HG03575 (cell line): ENCODE data around the gene BRINP3.
"Not testable (repeated sequence)": the region's sequence is repeated elsewhere in the genome, so short reads cannot be mapped to it uniquely, and the experiment has no call there.

Source experiments
- ATAC-seq: cut with Tn5 transposase; IDR thresholded peaks from one replicate; pipeline ENCODE4 v1.9.1; 2021; ENCODE audit not compliant: unreplicated experiment, insufficient number of reproducible peaks, low FRiP score; ENCODE audit errors: extremely low read depth

Gene BRINP3

DNA sequence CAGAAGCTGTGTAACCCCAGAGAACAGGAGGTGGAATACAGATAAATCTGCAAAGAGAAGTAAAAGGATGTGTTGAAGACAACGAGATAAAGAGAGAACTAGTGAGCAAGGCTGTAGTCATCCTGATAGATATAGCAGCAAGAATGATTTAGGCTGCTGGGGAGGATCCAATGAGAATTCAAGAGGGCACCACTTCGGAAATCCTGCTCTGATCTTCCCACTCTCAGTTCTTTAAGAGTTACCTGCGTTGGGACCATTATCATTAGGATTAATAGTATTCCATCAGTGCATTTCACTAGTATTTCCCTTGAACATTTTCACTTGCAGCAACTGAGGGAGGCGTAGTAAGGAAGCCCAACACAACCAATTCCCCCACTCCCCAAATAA lies at the start of gene BRINP3:
BRINP3 (minus strand) TSS at position 103 of the 387 bp plus-strand sequence.
- no peak for ATAC-seq

DNA sequence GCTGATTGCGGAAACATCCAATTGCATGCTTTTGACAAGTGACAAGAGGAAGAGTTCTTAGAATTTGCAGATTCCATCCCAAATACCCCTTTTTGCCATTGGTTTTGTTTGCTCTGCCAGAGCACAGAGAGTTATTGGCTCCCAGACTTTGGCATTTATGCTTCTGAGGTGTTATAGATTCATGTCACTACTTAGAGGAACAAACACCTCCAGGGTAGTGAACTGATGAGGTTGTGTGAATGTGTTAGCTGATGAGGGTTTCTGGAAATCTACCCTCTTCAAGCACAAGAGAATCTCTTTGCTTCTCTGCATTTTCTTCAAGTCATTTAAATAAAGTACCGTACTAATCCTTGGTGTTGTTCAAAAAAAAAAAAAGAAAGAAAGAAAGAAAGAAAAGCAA lies 33.9 kb upstream of the BRINP3 start:
- ATAC-seq, result no peak

DNA sequence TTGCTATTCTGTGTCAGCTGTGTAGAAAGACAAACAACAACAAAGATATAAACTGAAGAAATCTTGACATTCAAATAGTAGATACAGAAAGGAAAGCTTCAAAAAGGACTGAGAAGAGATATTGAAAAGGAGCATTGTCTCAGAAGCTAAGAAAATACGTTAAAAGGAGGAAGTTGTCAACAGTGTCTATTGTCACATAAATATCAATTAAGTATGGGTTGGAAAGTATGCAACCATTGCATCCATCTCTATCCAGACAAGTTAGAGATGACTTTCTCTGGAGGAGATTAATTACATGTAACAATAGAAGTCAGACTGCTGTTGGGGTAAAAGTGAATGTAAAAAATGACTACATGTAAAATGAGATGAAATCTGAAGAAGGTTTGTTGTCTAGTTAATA lies 29.7 kb upstream of the BRINP3 start:
- ATAC-seq, result no peak

DNA sequence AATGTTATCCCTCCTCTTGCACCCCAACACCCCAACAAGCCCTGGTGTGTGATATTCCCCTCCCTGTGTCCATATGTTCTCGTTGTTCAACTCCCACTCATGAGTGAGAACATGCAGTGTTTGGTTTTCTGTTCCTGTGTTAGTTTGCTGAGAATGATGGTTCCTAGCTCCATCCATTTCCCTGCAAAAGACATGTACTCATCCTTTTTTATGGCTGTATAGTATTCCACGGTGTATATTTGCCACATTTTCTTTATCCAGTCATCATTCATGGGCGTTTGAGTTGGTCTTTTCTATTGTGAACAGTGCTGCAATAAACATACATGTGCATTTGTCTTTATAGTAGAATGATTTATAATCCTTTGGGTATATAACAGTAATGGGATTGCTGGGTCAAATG lies 26.9 kb upstream of the BRINP3 start:
- not testable (repeated sequence) for ATAC-seq

DNA sequence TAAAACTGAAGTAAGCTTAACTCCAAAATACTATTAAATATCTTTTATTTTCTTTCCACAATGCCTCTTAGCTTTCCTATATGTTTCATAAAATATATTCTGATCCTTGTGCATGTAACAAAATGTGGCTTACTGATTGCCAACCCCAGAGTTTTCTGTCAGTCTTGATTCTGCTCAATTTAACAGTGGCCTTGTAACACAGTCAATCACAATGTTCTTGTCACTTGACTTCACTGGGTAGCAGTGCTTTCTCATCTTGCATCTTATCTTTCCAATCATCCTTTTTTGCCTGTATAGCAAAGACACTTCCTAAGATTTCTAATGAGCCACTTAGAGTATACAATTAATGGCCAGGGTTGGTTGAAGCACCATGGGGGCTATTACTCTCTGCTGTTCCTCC lies 19.9 kb upstream of the BRINP3 start:
- ATAC-seq, result no peak

DNA sequence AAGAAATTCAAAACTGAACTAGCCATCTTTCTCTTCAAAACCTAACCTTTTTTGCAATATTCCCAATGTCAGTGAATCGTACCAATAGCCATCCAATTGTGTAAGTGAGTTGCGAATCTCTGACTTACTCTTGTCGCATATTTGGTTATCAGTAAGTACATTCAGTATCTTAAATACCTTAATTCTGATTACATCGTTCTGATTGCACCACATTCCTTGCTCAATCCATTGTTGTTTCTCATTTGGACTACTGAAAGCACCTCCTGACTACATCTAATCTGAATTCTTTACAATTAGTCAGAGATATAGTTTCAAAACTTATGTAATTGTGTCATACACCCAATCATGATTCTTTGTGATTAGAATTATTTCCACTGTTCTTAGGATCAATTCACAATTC lies 16.8 kb upstream of the BRINP3 start:
- no peak for ATAC-seq

DNA sequence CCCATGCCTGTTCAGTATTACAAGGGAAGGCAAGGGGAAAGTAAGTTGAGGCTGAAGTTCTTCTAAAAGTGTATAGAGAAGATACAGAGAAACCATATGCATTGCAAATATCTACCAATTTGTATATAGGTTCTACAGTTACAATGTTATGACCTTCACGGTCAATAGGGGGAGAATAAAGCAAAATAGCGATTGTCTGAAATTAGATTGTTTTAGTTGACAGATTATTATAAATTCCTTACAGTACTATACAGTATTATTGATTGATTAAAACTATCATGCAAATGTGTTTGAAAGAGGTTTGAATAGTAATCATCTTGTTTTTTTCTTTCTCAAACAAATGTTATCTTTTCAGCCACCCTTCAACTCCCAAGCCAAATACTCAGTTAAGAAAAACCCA lies 13.7 kb upstream of the BRINP3 start:
- ATAC-seq, result no peak

DNA sequence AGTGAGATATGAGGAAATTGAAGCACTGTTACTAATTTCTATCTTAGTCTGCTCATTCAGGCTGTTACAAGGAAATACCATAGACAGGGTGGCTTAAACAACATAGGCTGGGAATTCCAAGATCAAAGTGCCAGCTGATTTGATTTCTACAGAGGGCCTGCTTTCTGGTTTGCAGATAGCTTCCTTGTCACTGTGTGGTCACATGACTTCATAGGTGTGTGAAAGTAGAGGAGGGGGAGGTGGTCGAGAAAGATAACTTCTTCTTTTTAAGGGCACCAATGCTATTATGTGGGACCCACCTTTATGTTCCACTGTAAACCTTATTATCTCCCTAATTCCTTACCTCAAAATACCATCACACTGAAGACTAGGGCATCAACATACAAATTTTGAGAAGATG lies 6.4 kb upstream of the BRINP3 start:
- ATAC-seq, result no peak

DNA sequence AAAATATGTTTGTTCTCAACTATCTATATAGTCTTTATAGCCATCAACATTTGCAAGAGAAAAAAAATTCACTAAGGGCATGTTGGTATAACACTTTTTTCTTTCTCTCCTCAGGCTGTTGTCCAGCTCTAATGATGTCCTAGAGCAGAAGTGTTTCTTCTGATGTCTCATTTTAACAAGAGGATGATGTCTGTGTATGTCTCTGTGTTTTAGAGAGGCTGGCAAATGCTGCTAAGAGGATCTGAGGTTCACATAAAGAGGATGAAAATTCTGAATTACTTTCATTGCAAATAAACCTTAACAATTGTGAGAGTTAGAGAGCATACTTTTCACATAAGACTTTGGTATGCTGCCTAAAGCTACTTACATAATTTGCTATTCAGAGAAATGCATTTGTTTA lies 2.6 kb upstream of the BRINP3 start:
- no peak for ATAC-seq

DNA sequence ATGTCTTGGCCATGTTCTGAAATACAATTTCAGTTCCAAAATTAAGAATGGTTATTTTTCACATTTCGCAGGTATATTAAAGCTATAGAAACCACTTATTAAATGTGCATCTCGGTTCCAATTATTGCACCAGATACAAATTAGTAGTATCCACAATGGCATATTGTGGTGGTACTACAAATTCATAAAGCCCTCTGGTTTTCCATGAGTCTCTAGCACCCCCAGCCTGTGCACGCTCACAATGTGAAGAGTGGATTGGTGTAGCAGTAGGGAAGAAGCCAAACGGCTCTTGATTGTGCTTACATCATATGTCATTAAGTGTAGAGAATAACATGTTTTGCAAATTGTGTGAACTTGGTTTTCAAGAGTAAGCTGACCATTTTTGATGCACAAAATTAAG lies 1.9 kb upstream of the BRINP3 start:
- ATAC-seq, result no peak

DNA sequence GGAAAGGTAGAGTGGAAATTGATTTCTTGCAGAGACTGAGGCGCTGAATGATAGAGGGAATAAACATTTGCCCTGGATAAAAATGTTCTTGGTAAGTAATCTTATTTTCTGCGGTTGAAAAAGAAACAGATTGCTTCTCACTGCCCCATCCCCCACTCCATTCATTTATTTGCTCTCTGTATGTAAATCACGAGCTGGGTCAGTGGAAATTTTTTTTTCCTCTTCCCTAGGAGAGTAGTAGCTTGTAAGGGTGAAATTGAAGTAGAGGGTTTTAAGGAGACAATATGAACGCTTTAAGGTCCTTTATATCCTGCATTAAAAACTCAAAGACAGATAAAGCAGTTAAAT lies 1.4 kb upstream of the BRINP3 start:
- no peak for ATAC-seq

DNA sequence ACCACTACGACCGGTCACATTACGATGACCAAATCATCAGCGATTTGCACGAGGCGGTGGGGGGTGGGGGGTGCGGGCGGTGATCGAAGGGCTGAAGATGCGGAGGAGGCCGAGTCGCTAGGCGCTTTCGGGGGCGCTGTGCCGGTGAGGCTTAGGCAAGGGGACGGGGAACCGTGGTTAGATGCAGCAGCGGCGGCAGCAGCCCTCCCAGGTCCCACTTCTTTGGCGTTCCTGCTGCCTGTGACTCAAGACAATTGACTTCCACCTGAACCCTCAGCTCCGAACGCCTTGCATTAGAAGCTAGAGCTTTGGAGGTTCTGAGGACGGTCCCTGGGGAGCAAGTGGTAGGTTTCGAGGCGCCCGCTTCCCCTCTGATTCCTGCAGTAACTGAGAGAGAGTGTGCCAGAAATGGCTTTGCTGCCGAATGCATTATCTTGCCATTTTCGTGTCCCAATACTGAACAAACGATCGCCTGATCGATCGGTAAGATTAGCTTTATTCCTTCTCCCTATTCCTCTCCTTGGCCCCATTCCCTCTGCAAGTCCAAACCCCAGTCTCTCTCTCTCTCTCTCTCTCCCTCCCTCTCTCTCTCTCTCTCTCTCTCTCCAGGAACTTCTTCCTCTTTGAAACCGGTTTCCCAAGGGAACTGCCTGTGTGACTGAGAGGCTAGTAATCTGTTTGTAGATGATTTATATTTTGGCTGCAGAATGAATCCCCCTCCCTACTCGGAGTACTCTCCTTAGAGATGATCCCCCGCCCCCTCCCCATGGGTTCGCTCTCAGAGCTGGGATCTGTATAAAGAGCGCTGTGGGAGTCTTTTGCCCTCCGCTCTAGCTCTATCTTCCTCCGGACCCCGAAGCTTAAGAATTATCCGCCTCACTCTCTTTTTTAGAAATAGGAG lies 735 bp upstream of the BRINP3 start:
- no peak for ATAC-seq

DNA sequence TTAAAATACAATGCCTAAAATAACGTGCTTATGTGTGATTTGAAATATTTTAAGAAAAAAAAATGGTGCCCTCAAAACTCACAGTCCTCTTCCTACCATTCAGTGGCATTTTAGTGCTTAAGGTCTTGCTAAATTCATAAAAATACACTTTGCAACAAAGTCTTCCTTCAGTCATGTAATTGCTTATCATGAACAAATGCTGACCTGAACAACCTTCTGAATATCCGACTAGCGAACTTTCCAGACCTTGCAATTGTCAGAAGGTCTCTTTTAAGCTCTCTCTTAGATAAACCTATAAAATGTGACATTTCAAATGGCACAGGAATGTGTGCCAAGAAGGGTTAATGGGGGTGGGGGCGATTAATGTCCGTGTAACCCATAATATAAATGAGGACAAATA lies 858 bp downstream of the BRINP3 start:
- ATAC-seq, result no peak

DNA sequence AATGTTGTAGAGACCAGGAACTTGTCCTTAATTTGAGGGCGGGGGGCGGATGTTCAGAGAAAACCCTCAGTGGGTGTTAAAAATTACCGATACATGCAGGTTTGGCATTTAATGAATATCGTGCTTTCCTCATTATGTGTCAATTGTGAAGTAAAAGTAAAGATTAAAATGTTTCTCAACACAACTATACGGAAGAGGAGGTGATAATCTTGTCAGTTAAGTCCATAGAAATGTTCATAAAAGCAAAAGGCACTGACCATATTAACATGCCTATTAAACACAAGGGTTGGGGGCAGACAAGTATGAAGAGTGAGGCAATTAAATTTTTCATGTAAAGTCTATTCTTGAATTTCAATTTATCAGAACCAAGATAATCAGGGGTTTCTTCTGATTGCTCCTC lies 1.3 kb downstream of the BRINP3 start:
- no peak for ATAC-seq

DNA sequence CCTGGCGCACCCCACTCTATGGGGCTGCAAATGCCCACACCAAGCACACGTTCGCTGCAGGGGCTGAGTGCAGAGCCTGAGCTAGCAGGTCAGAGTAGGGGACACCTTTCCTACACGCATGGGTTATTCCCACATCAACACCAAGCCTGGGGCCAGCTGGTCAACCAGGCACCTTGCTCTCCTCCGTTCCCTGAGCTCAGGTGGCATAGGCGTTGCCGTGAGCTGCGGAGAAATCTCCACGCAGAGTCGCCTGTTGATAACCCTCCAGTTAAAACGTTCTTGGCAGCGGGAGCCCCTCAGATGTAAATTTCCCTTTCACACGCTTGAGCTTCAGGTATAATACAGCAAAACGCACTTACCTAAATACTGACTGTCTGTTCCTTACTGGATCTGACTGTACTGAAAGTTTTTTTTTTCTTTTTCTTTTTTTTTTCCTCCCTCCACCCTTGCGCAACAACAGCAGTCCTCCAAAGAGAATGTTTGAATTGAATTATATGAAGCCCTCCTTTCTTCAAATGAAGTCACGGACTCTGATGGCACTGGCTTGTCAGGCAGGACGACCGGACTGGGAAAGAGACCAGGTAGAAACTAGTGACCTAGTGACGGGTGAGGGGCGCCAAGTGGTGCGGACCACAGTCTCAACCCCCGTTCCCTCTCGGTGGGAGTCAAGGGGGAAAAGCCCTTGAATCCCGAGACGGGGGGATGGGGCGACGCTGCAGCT lies 2.1 kb downstream of the BRINP3 start:
- no peak for ATAC-seq

DNA sequence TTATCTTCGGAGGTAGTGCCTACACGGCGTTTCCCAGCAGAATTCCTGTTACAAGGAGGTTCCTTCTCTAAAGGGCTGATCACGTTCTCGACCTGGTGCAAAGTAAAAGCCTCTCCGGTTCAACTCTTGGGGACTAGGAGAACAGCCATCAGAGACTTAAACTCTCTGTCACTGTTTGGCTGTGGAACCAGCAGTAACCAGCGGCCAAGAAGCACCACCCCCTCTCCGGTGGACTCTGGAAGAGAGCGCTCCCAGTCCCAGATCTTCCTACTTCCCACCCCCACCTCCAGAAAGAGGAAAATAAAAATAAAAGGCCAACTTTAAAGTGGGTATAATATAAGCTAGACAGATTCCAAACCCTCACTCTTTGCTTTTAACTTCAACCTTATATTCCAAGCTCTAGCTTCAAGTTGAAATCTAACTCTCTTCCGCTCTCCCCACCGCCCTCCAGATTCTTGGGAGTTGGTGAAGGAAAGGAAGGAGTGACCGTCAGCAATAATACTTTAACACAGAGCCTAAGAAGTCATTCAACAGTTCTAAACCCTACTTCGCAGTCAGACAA lies 2.9 kb downstream of the BRINP3 start:
- ATAC-seq, result no peak

DNA sequence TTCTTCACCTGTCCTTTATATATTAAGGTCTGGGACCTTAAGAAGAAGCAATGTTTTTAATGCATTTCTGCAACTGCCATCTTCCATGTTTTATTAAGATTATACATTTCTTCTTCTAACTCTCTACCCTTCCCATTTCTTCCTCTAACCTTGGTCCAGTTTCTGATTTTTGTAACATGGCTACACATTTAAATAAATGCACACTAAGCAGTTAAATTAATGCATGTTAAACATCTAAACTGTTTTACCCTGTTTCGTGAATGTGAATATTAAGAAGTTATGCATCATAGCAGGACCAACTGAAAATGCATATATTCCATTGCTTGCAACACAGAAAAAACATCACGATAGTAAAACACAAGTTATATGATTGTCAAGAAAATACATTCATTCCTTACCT lies 3.7 kb downstream of the BRINP3 start:
- no peak for ATAC-seq

DNA sequence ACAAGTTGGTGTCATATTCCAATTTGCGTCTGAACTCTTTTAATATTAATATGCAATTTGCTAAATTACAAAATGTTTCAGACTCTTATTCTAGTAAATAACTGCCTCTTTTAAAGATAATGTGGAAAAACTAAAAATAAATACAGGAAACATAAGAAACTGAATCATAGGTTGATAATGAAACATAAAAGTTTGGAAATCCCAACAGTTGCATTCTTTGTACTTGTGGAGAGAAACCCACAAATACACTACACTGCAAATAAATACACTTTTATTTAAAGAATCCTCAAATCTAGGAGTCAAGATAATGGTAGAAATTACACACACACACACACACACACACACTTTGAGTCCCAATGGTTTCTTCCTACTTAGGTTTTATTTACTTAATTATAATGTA lies 5.2 kb downstream of the BRINP3 start:
- ATAC-seq, result no peak

DNA sequence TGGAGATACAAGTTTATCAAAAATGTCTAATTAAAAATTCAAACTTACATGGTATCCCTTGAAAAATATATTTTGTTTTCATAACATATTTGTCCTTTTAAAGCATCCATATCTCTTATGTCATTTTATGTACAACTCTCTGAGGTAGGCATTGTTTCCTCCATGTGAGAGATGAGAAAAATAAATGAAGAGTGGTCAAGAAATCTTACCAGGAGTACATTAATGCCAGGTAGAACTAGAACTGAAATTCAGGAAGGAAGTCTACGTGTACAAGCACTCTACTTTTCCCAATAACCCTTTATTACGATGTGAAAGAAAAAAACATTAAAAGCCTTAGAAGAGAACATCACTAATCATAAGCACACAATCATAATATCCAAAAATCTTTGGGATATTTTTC lies 5.6 kb downstream of the BRINP3 start:
- no peak for ATAC-seq

DNA sequence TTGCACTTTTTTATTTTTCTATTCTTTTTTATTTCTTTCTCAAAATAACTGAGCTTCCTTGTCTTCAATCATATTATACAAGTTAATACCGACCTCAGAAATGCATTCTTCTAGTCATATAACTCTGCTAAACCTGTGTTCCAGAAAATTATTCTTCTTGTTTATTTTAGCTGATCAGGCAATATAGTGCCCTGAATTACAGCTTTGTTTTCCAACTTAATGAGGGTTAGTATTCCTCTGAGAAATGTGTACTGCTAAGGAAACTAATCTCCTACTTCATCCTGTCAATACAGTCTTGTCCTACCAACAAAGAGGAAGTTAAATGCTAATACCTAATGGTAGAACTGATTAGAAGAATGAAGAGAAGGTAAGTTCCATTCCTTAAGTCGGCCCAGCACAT lies 13.0 kb downstream of the BRINP3 start:
- no peak for ATAC-seq
